NK-92 (cell line): ENCODE data around the gene RAC3.

Source experiments
- DNase-seq: peaks from one replicate; lab custom pipeline; 2025; ENCODE audit not compliant: unreplicated experiment; lab: John Stamatoyannopoulos, UW

The RAC3 gene

GRCh38 chr17:82054351-82055022 is 23.0 kb downstream of the RAC3 start:
- DNase-seq: no peak

GRCh38 chr17:82055023-82055964 is 23.8 kb downstream of the RAC3 start:
- no peak for DNase-seq

- no peak for DNase-seq
Observed at GRCh38 chr17:82055965-82056728, 24.7 kb downstream of the RAC3 start.

GRCh38 chr17:82056729-82057621 is 25.5 kb downstream of the RAC3 start:
- no peak for DNase-seq

DNA sequence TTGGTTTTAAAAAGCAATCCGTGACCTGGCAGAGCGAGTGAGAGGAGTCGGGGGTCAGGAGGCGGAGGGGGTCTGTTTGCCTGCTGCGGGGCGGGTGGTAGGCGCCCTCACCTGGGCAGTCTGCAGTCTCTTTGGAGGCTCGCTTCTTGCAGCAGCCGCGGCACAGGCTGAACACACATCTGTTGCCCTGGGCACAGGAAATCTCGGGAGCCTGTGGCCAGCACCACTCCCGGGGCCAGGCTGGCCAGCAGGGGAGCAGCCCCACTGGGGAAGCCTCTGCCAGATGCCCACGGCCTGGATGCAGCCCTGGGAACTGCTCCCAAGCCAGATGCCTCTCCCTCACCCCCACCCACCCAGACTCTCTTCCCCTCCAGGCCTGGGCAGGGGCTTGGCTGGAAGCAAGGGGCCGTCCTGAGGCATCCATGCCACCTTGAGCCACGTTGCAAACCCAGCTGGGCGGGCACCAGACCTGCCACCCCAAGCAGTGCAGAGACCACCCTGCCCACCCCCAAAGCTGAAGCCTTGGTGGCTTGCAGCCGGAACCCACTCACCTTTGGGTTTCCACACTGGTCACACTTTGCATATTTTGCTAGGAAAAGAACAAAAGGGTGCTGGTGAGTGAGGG is 26.9 kb downstream of the RAC3 start:
- no peak for DNase-seq

DNA sequence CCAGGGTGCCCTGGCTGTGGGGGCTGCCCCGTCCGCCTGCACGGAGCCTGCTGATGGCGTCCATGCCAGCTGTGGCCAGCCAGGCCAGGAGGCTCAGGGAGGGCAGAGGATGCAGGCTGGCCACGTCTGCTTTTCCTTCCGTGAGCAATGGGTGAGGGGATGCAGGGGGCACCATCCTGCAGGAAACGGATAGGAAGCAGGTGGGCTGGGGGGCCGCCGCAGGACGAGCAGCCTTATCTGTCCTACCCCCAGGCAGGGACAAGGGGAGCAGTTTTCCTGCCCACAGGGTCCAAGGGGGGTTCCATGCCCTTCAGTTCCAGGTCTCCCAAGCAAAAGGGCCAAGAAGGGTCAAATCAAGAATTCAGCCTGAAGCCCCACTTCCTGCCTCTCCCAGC is 27.4 kb downstream of the RAC3 start:
- DNase-seq: no peak

GRCh38 chr17:82059272-82060000 is 28.0 kb downstream of the RAC3 start:
- DNase-seq: no peak

DNA sequence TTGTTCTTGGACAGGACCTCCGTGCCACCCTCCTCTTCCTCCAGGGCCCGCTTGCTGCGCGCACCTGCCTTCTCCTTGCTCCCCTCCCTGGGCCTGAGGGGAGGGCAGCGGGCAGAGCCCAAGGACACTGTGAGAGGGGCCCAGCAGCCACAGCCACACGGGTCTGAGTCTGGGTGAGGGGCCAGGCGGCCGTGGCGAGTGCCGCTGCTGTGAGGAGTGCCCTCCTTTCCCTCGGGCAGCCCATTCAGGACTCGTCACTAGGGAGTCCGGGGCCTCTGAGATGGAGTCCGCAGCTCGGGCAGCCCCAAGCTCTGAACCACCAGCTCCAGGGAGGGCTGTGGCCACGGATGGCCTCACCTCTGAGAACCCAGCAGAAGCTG is 28.5 kb downstream of the RAC3 start:
- no peak for DNase-seq

GRCh38 chr17:82060614-82061013 is 29.1 kb downstream of the RAC3 start:
- DNase-seq: no peak

DNA sequence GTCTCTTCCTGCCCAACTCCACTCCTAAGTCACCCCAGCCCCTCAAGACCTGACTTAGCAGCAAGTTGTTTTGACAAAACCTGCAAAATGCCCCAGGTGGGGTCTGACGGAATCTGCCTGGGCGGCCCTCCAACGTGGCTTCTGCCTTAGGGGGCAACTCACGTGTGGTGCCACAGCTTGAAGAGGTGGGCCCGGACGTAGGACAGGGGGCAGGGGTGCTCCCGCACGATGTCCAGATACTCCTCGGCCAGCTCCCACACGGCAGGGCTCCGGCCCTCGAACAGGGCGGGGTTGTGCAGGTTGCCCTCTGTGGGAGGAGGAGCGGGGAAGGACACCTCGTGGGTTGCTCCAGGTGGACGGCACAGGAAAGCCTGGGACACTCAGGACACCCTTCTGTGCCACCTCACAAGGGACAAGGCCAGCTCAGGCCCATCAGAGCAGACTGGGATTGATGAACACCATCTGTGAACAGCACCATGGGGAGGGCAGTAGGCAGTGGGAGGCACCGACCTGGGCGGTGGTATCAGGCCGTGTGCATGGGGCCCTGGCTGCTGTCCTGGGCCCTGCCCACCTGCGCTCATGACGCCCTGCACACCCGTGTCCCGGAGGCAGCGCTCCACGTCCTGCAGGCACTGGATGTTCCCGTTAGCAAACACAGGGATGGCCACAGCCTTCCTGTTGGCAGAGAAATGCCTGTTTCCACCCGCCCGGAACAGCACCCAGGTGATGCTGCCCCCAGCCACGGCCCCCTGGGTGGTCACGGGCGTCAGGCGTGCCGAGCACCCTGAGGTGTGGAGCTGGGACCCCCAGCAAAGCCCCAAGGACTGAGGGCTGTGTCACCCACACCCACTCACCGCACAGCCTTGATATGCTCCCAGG is 29.8 kb downstream of the RAC3 start:
- no peak for DNase-seq

DNA sequence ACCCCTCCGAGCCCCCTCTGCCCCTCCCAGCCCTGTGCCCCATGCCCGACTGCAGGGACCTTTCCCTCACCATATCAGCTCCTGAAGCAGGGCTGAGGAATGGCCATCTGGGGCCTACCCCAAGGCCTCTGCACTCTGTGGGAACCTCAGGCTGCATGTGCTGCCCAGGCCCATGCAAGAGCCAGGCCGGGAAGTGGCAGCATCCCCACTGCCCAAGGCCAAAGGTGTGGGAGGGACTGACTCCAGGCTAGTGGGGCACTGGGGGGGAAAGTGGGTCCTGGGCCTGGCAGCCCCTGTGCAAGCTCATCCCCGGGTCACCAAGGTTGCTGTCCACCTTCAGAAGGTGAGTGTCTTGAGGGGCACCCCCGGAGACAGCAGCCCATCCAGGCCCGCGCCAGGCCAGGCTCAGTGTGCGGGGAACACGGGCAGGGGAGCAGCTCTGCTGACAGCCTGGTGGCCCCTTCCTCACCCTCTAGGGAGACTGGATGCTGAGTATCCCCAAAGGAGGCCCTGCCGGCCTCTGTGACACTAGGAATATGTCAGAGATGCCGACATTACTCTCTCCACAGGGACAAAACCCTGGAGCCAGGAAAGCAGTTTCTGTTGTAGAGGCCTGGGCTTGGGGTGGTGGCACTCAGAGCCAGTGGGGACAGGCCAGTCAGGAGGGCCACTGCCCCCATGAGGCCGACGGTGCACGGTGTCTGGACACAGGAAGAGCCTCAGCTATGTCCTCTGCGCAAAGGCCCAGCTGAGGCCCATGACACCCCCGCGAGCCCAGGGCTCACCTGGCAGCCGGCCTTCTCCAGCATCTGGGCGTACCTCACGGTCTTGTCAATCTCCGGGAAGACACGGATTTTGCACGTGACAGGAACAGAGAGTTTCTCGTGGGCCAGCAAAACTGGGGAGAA is 30.9 kb downstream of the RAC3 start:
- no peak for DNase-seq

DNA sequence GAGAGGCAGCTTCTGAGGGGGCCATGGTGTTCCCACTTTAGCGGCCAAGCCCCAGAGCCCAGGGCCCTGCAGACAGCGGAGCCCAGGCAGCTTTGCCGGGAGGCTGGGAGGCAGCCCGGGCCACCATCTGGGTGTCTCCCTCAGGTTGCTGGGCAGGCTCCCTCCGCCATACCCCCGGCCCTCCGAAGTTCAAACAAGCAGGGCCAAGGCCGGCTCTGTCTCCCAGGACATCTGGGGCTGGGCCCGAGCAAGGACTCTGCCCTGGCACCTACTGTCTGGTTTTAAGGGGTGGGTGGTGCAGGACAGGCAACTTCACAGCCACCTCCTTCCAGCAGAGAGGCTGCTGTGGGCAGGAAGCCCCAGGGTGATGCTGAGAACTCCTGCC is 31.5 kb downstream of the RAC3 start:
- no peak for DNase-seq

- DNase-seq: no peak
Observed at GRCh38 chr17:82063424-82064415, 32.2 kb downstream of the RAC3 start.

GRCh38 chr17:82064433-82065192 is 33.1 kb downstream of the RAC3 start:
- no peak for DNase-seq

GRCh38 chr17:82065193-82065637 is 33.7 kb downstream of the RAC3 start:
- DNase-seq: no peak
